ENCODE measurements around the gene GATA2. TPM values are rescaled to one million over a fixed set of nuclear protein-coding genes. Genes with fewer than 3 reads are reported as not detected.
A peak's percentile ranks its signal among the peaks of the same experiment; 100 is the strongest.

The GATA2 gene
- total and polyA plus RNA-seq, 2 of the 13 experiments (the other 11 are each of a cell fraction or from before 2014, with no cell fraction given) = 3.5 to 6.2 TPM

- H4K20me1 ChIP-seq (ENCODE audit: insufficient read depth, low read length) = no peaks in the 10 kb centered on the region
- intact Hi-C loops (cut with micrococcal nuclease; ENCODE audit: unreplicated experiment) (no loop called here), in situ Hi-C loops (cut with HindIII; ENCODE audit: extremely low pct_ligation_motif_present, low pct_unique_long_range_greater_than_20kb) (no loop called here)
- H3K9ac ChIP-seq (ENCODE audit: insufficient read depth, low read depth, low read length) = no peak overlapping the region
- H3K4me2 ChIP-seq (ENCODE audit: low read depth, low read length) = no peak overlapping the region
- H2AFZ ChIP-seq (ENCODE audit: low read length) = no peak overlapping the region
- WGBS (ENCODE audit: low lambda C conversion rate) = 0% methylated on average over 1 of the region's 1 CpG
- no peaks in the 10 kb centered on the region for H3K36me3 ChIP-seq (replicated peaks in 1 of 2; ENCODE audit: control insufficient read depth in 1 of 2, insufficient read depth in 2 of 2, low read length in 2 of 2)
- CTCF ChIA-PET (ENCODE audit: low intra/inter-chr PET ratio, low total read pairs) = no interaction called here
- no peaks in the 10 kb centered on the region for H3K79me2 ChIP-seq (ENCODE audit: insufficient read depth, low read length)
- no peaks in the 10 kb centered on the region for H3K9me3 ChIP-seq (ENCODE audit: low read length)
- FAIRE-seq (no peak), ATAC-seq (no peak), DNase-seq (ENCODE audit: low spot score) (no peak)
- BruUV-seq (replicated peaks) = no TSS peak
- POLR2A ChIA-PET = no interaction called here
- no peak overlapping the region for H3K4me3 ChIP-seq (replicated peaks in 1 of 3; ENCODE audit: insufficient read depth in 1 of 3, low read depth in 2 of 3, low read length in 3 of 3)
- peaks cover 7 to 79% of the 10 kb centered on the region in 2 experiments for H3K27me3 ChIP-seq (ENCODE audit: control insufficient read depth in 1 of 2, insufficient read depth in 2 of 2, low read length in 2 of 2)
- no peaks in the 10 kb centered on the region for H3K4me1 ChIP-seq (ENCODE audit: insufficient read depth, low read length)
- TF ChIP-seq IKZF1 (IDR thresholded peaks at IDR 0.05) = peak; percentile 13; the same call in 1 of the 2 replicates
- TF ChIP-seq NONO (IDR thresholded peaks at IDR 0.05) = 0 out of 2 replicates have a peak, but pooled peaks have one; percentile 52
- no peak for TF ChIP-seq NONO (CRISPR knock-in tag; conservative IDR thresholded peaks at IDR 0.05)
- TF ChIP-seq KDM1A (CRISPR knock-in tag; IDR thresholded peaks at IDR 0.05) = no peak
- no peak for TF ChIP-seq PHF20 (CRISPR knock-in tag; IDR thresholded peaks at IDR 0.05)
- TF ChIP-seq ZNF773 (CRISPR knock-in tag; IDR thresholded peaks at IDR 0.05; ENCODE audit: borderline replicate concordance) = no peak
- TF ChIP-seq CREB1 (IDR thresholded peaks at IDR 0.05) = peak; percentile 77
- TF ChIP-seq CREB1 (CRISPR knock-in tag; IDR thresholded peaks at IDR 0.05) = no peak
- TF ChIP-seq SALL1 (CRISPR knock-in tag; IDR thresholded peaks at IDR 0.05) = no peak
- no peak for TF ChIP-seq RFX3 (CRISPR knock-in tag; IDR thresholded peaks at IDR 0.05)
- TF ChIP-seq RFX1 (IDR thresholded peaks at IDR 0.05) = no peak
- no peak overlapping the region for H3K27ac ChIP-seq (ENCODE audit: extremely low read length, insufficient read depth, low read length)
These were observed 47.6 kb downstream of the GATA2 start for GRCh38 chr3:128445357-128445756.

DNA sequence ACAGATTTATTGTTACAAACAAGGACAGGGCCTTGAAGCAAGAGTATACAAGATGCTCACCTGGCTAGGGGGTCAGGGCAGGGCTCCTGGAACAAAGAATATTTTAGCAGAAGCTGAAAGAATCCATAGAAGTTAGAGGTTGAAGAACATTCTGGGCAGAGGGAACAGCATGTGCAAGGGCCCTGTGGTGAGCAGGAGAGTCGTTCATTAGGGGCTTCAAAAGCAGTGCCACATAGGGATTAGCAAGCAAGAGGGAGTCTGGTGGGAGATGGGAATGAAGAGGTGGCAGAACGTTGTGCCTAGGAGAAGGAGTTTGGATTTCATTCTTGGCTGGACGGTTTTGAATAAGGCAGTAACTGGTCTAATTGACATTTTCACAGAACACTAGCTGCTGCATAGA is 49.2 kb downstream of the GATA2 start:
- H3K27me3 ChIP-seq (ENCODE audit: control insufficient read depth in 1 of 2, insufficient read depth in 2 of 2, low read length in 2 of 2) = peaks cover 11 to 79% of the 10 kb centered on the region in 2 experiments
- BruUV-seq (replicated peaks) = no TSS peak
- no peak overlapping the region for H3K4me2 ChIP-seq (ENCODE audit: low read depth, low read length)
- ChIA-PET POLR2A (no interaction called here), CTCF (ENCODE audit: low intra/inter-chr PET ratio, low total read pairs) (no interaction called here)
- no peak overlapping the region for H3K27ac ChIP-seq (ENCODE audit: extremely low read length, insufficient read depth, low read length)
- H3K4me1 ChIP-seq (ENCODE audit: insufficient read depth, low read length) = no peaks in the 10 kb centered on the region
- H4K20me1 ChIP-seq (ENCODE audit: insufficient read depth, low read length) = no peaks in the 10 kb centered on the region
- under 1% methylated on average over 3 of the region's 3 CpGs for WGBS (ENCODE audit: low lambda C conversion rate)
- in situ Hi-C loops (cut with HindIII; ENCODE audit: extremely low pct_ligation_motif_present, low pct_unique_long_range_greater_than_20kb) (no loop called here), intact Hi-C loops (cut with micrococcal nuclease; ENCODE audit: unreplicated experiment) (no loop called here)
- ATAC-seq (no peak), FAIRE-seq (no peak), DNase-seq (ENCODE audit: low spot score) (no peak)
- H3K9ac ChIP-seq (ENCODE audit: insufficient read depth, low read depth, low read length) = no peak overlapping the region
- H3K9me3 ChIP-seq (ENCODE audit: low read length) = no peaks in the 10 kb centered on the region
- H3K36me3 ChIP-seq (replicated peaks in 1 of 2; ENCODE audit: control insufficient read depth in 1 of 2, insufficient read depth in 2 of 2, low read length in 2 of 2) = no peaks in the 10 kb centered on the region
- no peaks in the 10 kb centered on the region for H3K79me2 ChIP-seq (ENCODE audit: insufficient read depth, low read length)
- H3K4me3 ChIP-seq (replicated peaks in 1 of 3; ENCODE audit: insufficient read depth in 1 of 3, low read depth in 2 of 3, low read length in 3 of 3) = no peak overlapping the region
- H2AFZ ChIP-seq (ENCODE audit: low read length) = no peak overlapping the region
- TF ChIP-seq ZNF460 (CRISPR knock-in tag; IDR thresholded peaks at IDR 0.05; ENCODE audit: borderline replicate concordance) (no peak), FOSL1 (CRISPR knock-in tag; IDR thresholded peaks at IDR 0.05; ENCODE audit: borderline replicate concordance) (no peak), KDM3A (CRISPR knock-in tag; IDR thresholded peaks at IDR 0.05; ENCODE audit: low read depth) (no peak), ETV6 (CRISPR knock-in tag; conservative IDR thresholded peaks at IDR 0.05) (no peak), ZNF33B (CRISPR knock-in tag; IDR thresholded peaks at IDR 0.05) (no peak), ZNF343 (CRISPR knock-in tag; IDR thresholded peaks at IDR 0.05) (no peak), ZUFSP (CRISPR knock-in tag; IDR thresholded peaks at IDR 0.05; ENCODE audit: borderline replicate concordance) (no peak), AGO1 (IDR thresholded peaks at IDR 0.05; ENCODE audit: low read depth, low read length, poor library complexity, severe bottlenecking) (no peak), FOXO1 (CRISPR knock-in tag; IDR thresholded peaks at IDR 0.05) (no peak)
- TF ChIP-seq, protein P1, sequence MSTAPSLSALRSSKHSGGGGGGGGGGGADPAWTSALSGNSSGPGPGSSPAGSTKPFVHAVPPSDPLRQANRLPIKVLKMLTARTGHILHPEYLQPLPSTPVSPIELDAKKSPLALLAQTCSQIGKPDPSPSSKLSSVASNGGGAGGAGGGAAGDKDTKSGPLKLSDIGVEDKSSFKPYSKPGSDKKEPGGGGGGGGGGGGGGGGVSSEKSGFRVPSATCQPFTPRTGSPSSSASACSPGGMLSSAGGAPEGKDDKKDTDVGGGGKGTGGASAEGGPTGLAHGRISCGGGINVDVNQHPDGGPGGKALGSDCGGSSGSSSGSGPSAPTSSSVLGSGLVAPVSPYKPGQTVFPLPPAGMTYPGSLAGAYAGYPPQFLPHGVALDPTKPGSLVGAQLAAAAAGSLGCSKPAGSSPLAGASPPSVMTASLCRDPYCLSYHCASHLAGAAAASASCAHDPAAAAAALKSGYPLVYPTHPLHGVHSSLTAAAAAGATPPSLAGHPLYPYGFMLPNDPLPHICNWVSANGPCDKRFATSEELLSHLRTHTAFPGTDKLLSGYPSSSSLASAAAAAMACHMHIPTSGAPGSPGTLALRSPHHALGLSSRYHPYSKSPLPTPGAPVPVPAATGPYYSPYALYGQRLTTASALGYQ (CRISPR knock-in tag; IDR thresholded peaks at IDR 0.05) = no peak
